HepG2 (cell line): ENCODE results near the gene SLC29A2. TPM values are rescaled to one million over a fixed set of nuclear protein-coding genes. Genes with fewer than 3 reads are reported as not detected.

Experiments used
- ATAD3A ChIP-seq: sonication (generic); formaldehyde crosslinking; IDR thresholded peaks from 2 replicates; pipeline ENCODE4 v1.4.0; 2020; ENCODE audit warnings: missing genetic modification reagents
- ERF ChIP-seq: IDR thresholded peaks from 2 replicates; pipeline ENCODE4 v1.6.1; 2018; ENCODE audit warnings: missing biosample characterization, missing genetic modification reagents
- GZF1 ChIP-seq: sonication (generic); formaldehyde crosslinking; IDR thresholded peaks from 2 replicates; pipeline ENCODE4 v1.5.1; 2020; ENCODE audit warnings: mild to moderate bottlenecking, missing genetic modification reagents
- MED8 ChIP-seq: sonication (generic); formaldehyde crosslinking; IDR thresholded peaks from 2 replicates; pipeline ENCODE4 v1.8.1; 2023; ENCODE audit warnings: mild to moderate bottlenecking, missing genetic modification reagents; ENCODE audit not compliant: insufficient replicate concordance
- RAD51 ChIP-seq: fragments of 450-650 bp; IDR thresholded peaks from 2 replicates; pipeline ENCODE4 v1.6.1; 2016; ENCODE audit warnings: borderline replicate concordance
- SIX1 ChIP-seq: sonication (generic); formaldehyde crosslinking; IDR thresholded peaks from 2 replicates; pipeline ENCODE4 v1.4.0; 2020; ENCODE audit warnings: missing genetic modification reagents, borderline replicate concordance
- SRF ChIP-seq: IDR thresholded peaks from 2 replicates; pipeline ENCODE4 v1.6.1; 2011; ENCODE audit warnings: mild to moderate bottlenecking, low read depth, low read length, moderate library complexity
- ZNF20 ChIP-seq: sonication (generic); formaldehyde crosslinking; IDR thresholded peaks from 2 replicates; pipeline ENCODE4 v1.4.0; 2020; ENCODE audit warnings: mild to moderate bottlenecking, moderate library complexity, missing genetic modification reagents
- ZNF33B ChIP-seq: sonication (generic); formaldehyde crosslinking; IDR thresholded peaks from 2 replicates; pipeline ENCODE4 v1.5.1; 2020; ENCODE audit warnings: mild to moderate bottlenecking, missing genetic modification reagents
- ZNF496 ChIP-seq: sonication (generic); formaldehyde crosslinking; IDR thresholded peaks from 2 replicates; pipeline ENCODE4 v1.8.1; 2023; ENCODE audit warnings: mild to moderate bottlenecking, moderate library complexity, missing genetic modification reagents; ENCODE audit not compliant: insufficient replicate concordance
- ZNF678 ChIP-seq: sonication (generic); formaldehyde crosslinking; IDR thresholded peaks from 2 replicates; pipeline ENCODE4 v1.4.0; 2020; ENCODE audit warnings: mild to moderate bottlenecking, missing genetic modification reagents
- ZNF746 ChIP-seq: sonication (generic); formaldehyde crosslinking; IDR thresholded peaks from 2 replicates; pipeline ENCODE4 v1.8.0; 2022; ENCODE audit warnings: mild to moderate bottlenecking, missing genetic modification reagents
- ZNF879 ChIP-seq: sonication (generic); formaldehyde crosslinking; IDR thresholded peaks from 2 replicates; pipeline ENCODE4 v1.8.1; 2023; ENCODE audit warnings: missing genetic modification reagents
- ZSCAN29 ChIP-seq: sonication (generic); formaldehyde crosslinking; conservative IDR thresholded peaks from 2 replicates; pipeline ENCODE4 v1.4.0; 2020; ENCODE audit warnings: mild to moderate bottlenecking, missing genetic modification reagents
- polyA plus RNA-seq, 8 experiments: library from polyadenylated mRNA; depleted of rRNA in 3 of 8; stranded (reverse) in 7 of 8; unstranded in 1 of 8; fragments of >200 nt; fragmentation: Illumina TruSeq in 4 of 8; extraction: Trizol in 4 of 8; gene quantifications; 2 replicates each; pipeline versions ENCODE4 v1.2.1 to v1.2.3, GENCODE V29; 2011 to 2016; ENCODE audit warnings: low read depth in 4 of 8, missing spikeins in 1 of 8, mixed read lengths in 1 of 8; ENCODE audit not compliant: insufficient read depth in 1 of 8
- total RNA-seq, 5 experiments: library from RNA; depleted of rRNA; stranded (reverse); fragments of >200 nt; fragmentation: Illumina TruSeq; extraction: Trizol; gene quantifications; 2 replicates each; pipeline ENCODE4 v1.2.3, GENCODE V29; 2016; ENCODE audit warnings: low read depth in 1 of 5
- TF ChIP-seq, protein P1 (sequence below): IDR thresholded peaks from 2 replicates; pipeline ENCODE4 v1.6.1; 2018; ENCODE audit warnings: missing genetic modification reagents
- TF ChIP-seq, protein P2 (sequence below), 2 experiments: IDR thresholded peaks; 2 replicates each; pipeline ENCODE4 v1.6.1; 2011 to 2012; ENCODE audit warnings: low read length in 2 of 2, borderline replicate concordance in 1 of 2, low read depth in 1 of 2, mild to moderate bottlenecking in 1 of 2, moderate library complexity in 1 of 2
- TF ChIP-seq, protein P3 (sequence below): sonication (generic); formaldehyde crosslinking; IDR thresholded peaks from 2 replicates; pipeline ENCODE4 v1.4.0; 2020; ENCODE audit warnings: missing genetic modification reagents, mild to moderate bottlenecking, borderline replicate concordance
- TF ChIP-seq, protein P4 (sequence below): sonication (generic); formaldehyde crosslinking; conservative IDR thresholded peaks from 2 replicates; pipeline ENCODE4 v1.8.0; 2022; ENCODE audit warnings: missing genetic modification reagents

SLC29A2 gene
- total and polyA plus RNA-seq, 2 of the 13 experiments (the other 11 are each of a cell fraction or from before 2014, with no cell fraction given) = 0.63 to 0.66 TPM

DNA sequence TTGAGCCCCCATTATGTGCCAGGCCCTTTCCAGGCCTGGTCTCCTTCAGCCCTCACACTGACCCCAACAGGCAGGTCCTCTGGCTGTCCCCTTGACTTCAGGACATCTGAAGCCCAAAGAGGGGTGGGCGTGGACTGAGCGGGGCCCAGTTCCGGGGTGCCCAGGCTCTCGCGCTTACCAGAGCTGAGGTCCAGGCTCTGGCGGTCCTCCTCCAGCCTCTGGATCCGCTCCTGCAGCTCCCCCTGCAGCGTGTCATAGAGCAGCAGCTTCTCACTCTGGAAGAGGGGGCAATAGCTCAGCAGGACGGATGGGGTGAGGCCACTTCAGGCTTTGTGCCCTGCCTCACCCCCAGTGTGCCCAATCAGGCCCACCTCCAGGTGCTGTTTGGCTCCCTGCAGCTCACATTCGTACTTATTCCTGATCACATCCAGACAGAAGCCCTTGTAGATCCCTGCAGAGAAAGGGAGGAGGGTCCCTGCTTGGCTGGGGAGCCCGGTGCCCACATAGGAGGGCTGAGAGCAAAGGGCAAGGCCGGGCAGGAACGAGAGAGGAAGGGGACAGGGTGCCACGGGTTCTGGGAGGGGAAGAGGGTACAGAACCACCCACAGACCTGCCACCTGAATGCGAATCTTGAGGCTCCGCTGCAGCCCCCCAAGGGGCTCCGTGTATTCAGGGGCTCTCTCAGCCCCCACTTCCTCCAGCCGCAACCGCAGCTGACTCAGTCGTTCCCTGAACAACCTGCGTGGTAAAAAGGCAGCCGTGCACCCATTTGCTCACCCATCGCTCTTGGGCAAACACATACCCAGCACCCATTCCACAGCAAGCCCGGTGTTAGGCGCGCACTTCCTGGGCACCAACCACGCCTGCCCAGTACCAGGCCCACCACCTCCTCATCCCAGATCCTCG lies 30.7 kb downstream of the SLC29A2 start (continued):
- TF ChIP-seq, protein P1, sequence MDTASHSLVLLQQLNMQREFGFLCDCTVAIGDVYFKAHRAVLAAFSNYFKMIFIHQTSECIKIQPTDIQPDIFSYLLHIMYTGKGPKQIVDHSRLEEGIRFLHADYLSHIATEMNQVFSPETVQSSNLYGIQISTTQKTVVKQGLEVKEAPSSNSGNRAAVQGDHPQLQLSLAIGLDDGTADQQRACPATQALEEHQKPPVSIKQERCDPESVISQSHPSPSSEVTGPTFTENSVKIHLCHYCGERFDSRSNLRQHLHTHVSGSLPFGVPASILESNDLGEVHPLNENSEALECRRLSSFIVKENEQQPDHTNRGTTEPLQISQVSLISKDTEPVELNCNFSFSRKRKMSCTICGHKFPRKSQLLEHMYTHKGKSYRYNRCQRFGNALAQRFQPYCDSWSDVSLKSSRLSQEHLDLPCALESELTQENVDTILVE = no peak
- TF ChIP-seq ZNF20 (CRISPR knock-in tag) (no peak), ZSCAN29 (CRISPR knock-in tag) (no peak), GZF1 (CRISPR knock-in tag) (no peak), ZNF678 (CRISPR knock-in tag) (no peak), ZNF879 (CRISPR knock-in tag) (no peak), ZNF496 (CRISPR knock-in tag) (no peak), RAD51 (no peak), ERF (CRISPR knock-in tag) (no peak), SRF (no peak), MED8 (no peak), ZNF33B (no peak), SIX1 (CRISPR knock-in tag) (no peak), ZNF746 (CRISPR knock-in tag) (no peak), ATAD3A (no peak)
- TF ChIP-seq, protein P2, sequence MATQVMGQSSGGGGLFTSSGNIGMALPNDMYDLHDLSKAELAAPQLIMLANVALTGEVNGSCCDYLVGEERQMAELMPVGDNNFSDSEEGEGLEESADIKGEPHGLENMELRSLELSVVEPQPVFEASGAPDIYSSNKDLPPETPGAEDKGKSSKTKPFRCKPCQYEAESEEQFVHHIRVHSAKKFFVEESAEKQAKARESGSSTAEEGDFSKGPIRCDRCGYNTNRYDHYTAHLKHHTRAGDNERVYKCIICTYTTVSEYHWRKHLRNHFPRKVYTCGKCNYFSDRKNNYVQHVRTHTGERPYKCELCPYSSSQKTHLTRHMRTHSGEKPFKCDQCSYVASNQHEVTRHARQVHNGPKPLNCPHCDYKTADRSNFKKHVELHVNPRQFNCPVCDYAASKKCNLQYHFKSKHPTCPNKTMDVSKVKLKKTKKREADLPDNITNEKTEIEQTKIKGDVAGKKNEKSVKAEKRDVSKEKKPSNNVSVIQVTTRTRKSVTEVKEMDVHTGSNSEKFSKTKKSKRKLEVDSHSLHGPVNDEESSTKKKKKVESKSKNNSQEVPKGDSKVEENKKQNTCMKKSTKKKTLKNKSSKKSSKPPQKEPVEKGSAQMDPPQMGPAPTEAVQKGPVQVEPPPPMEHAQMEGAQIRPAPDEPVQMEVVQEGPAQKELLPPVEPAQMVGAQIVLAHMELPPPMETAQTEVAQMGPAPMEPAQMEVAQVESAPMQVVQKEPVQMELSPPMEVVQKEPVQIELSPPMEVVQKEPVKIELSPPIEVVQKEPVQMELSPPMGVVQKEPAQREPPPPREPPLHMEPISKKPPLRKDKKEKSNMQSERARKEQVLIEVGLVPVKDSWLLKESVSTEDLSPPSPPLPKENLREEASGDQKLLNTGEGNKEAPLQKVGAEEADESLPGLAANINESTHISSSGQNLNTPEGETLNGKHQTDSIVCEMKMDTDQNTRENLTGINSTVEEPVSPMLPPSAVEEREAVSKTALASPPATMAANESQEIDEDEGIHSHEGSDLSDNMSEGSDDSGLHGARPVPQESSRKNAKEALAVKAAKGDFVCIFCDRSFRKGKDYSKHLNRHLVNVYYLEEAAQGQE (IDR thresholded peaks at IDR 0.05; ENCODE audit: borderline replicate concordance in 1 of 2, low read depth in 1 of 2, low read length in 2 of 2) = no peak
- TF ChIP-seq, protein P3, sequence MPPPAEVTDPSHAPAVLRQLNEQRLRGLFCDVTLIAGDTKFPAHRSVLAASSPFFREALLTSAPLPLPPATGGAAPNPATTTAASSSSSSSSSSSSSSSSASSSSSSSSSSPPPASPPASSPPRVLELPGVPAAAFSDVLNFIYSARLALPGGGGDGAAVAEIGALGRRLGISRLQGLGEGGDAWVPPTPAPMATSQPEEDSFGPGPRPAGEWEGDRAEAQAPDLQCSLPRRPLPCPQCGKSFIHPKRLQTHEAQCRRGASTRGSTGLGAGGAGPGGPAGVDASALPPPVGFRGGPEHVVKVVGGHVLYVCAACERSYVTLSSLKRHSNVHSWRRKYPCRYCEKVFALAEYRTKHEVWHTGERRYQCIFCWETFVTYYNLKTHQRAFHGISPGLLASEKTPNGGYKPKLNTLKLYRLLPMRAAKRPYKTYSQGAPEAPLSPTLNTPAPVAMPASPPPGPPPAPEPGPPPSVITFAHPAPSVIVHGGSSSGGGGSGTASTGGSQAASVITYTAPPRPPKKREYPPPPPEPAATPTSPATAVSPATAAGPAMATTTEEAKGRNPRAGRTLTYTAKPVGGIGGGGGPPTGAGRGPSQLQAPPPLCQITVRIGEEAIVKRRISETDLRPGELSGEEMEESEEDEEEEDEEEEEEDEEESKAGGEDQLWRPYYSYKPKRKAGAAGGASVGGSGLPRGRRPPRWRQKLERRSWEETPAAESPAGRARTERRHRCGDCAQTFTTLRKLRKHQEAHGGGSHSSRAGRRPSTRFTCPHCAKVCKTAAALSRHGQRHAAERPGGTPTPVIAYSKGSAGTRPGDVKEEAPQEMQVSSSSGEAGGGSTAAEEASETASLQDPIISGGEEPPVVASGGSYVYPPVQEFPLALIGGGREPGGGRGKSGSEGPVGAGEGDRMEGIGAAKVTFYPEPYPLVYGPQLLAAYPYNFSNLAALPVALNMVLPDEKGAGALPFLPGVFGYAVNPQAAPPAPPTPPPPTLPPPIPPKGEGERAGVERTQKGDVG = no peak
- TF ChIP-seq, protein P4, sequence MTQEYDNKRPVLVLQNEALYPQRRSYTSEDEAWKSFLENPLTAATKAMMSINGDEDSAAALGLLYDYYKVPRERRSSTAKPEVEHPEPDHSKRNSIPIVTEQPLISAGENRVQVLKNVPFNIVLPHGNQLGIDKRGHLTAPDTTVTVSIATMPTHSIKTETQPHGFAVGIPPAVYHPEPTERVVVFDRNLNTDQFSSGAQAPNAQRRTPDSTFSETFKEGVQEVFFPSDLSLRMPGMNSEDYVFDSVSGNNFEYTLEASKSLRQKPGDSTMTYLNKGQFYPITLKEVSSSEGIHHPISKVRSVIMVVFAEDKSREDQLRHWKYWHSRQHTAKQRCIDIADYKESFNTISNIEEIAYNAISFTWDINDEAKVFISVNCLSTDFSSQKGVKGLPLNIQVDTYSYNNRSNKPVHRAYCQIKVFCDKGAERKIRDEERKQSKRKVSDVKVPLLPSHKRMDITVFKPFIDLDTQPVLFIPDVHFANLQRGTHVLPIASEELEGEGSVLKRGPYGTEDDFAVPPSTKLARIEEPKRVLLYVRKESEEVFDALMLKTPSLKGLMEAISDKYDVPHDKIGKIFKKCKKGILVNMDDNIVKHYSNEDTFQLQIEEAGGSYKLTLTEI (CRISPR knock-in tag) = no peak
